ENCODE measurements around the gene GPR137. TPM values are rescaled to one million over a fixed set of nuclear protein-coding genes. Genes with fewer than 3 reads are reported as not detected.
"Not testable (repeated sequence)": the region's sequence is repeated elsewhere in the genome, so short reads cannot be mapped to it uniquely, and the experiment has no call there.

Gene GPR137
- total RNA-seq, 1 experiment from 2014 or later, result 14.9 TPM

DNA sequence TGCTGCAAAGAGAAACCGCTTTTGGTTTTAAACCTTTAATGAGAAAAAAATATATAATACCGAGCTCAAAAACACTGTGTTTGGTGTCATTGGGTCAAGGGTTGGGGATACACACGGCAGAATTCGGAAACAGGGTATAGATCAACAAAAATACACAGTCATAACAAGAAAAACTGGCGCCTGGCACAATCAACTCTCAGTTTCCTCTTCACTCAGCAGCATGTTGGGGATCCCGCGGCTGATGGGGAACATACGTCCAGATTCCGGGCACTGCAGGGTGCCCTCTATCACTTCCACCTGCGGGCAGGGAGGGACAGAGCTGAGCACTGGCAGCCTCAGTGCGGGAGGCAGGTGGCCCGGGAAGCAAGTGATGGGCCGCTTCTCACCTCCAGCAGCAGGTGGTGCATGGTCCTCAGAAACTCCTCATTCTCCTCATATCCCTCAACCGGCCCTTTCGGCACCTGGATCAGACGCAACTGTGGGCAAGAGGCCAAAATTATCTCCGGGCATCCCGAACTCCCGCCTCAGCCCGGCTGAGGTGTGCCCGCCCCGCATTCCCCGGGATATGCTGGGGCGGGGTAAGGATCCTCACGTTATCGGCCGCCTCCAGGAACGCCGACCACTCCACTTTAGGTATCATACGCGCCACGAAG, 31.1 kb downstream of the GPR137 start:
- DNase-seq, result no peak
- H3K27me3 ChIP-seq, result no peaks in the 10 kb centered on the region
- H3K9me3 ChIP-seq, result no peaks in the 10 kb centered on the region
- H3K36me3 ChIP-seq, result peaks cover 37% of the 10 kb centered on the region
- H3K4me3 ChIP-seq, result peak overlapping the region; percentile 93

- H3K9me3 ChIP-seq, result no peaks in the 10 kb centered on the region
- H3K4me3 ChIP-seq, result peak within 1 kb of the TSS; percentile 93
- H3K36me3 ChIP-seq, result peaks cover 37% of the 10 kb centered on the region
Measured at GRCh38 chr11:64317325-64317960, 31.8 kb downstream of the GPR137 start, which contains the start of gene TRMT112. TSS of gene TRMT112 (minus strand) at chr11:64317559. CDS start at chr11:64317526, 33 bp downstream.

GRCh38 chr11:64317961-64318765, 32.5 kb downstream of the GPR137 start, which contains the start of gene PRDX5:
TSS of gene PRDX5 (plus strand) at chr11:64318121. CDS start at chr11:64318216, 95 bp downstream.
- Histone ChIP-seq H3K27me3 (no peaks in the 10 kb centered on the region), H3K36me3 (peaks cover 37% of the 10 kb centered on the region), H3K9me3 (no peaks in the 10 kb centered on the region), H3K4me3 (peak within 1 kb of the TSS; percentile 93)
- DNase-seq, result peak; percentile 96

More at GRCh38 chr11:64317325-64317960, 31.8 kb downstream of the GPR137 start, which contains the start of gene TRMT112:
- peak; percentile 97 for DNase-seq
- no peaks in the 10 kb centered on the region for H3K27me3 ChIP-seq

DNA sequence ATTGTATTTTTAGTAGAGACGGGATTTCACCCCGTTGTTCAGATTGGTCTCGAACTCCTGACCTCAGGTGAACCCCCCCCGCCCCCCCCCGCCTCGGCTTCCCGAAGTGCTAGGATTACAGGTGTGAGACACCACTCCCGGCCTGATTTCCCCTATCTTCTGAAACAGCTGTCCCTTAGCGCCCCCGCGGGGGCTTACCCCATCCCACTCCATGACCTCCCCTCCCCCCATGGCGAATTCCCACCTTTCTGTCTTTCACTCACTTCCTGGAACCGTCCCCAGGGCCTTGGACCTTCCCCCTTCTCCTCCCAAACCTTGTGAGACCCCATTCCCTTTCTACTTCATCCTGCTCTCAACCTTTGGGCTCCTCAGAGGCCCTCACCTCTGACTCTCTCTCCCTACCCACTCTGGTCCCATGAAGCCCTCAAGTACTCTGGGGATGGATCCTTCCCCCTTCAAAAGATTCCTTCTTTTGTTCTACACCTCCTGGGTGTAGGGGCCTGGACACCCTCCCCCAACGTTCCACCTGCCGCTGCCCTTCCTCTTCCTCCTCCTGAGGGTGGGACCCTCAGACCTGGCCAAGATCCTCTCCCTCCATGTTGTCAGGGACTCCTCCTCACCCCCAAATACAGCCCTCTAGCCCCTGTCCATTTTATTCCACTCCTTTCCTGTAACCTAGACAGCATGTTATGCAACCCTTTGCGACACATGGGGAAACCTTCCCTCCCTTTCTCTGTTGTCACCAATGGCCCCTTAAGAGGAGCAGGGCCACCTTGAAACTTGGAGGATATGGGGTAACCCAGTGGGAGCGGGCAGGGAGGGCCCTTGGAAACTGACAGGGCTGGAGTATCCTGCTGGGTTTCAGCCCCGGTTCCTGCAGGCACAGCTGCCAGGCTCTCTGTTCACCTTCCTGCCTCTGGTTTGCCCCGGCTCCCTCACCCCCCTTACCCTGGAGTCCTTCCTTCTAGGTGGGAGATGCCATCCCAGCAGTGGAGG, 33.4 kb downstream of the GPR137 start:
- H3K36me3 ChIP-seq, result peaks cover 36% of the 10 kb centered on the region
- DNase-seq, result no peak
- H3K4me3 ChIP-seq, result peak overlapping the region; percentile 93

GRCh38 chr11:64320556-64320955, 34.9 kb downstream of the GPR137 start:
- H3K9me3 ChIP-seq, result no peaks in the 10 kb centered on the region
- H3K27me3 ChIP-seq, result no peaks in the 10 kb centered on the region
- H3K4me3 ChIP-seq, result no peak overlapping the region
- peaks cover 22% of the 10 kb centered on the region for H3K36me3 ChIP-seq
- DNase-seq, result no peak

More for the DNA sequence above, 33.4 kb downstream of the GPR137 start:
- no peaks in the 10 kb centered on the region for H3K9me3 ChIP-seq
- H3K27me3 ChIP-seq, result no peaks in the 10 kb centered on the region

GRCh38 chr11:64321026-64321425, 35.4 kb downstream of the GPR137 start:
- Histone ChIP-seq H3K36me3 (peaks cover 21% of the 10 kb centered on the region), H3K27me3 (no peaks in the 10 kb centered on the region), H3K4me3 (no peak overlapping the region), H3K9me3 (no peaks in the 10 kb centered on the region)
- DNase-seq, result no peak

DNA sequence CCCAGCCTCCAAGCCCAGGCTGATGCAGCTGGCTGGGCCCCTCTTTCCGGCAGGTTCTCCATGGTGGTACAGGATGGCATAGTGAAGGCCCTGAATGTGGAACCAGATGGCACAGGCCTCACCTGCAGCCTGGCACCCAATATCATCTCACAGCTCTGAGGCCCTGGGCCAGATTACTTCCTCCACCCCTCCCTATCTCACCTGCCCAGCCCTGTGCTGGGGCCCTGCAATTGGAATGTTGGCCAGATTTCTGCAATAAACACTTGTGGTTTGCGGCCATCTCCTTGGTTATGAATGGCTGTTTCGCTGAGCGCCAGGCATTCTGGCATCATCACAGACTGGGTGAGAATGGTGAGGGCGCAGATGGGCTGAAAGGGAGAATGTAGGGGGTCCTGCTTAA, 35.9 kb downstream of the GPR137 start:
- H3K27me3 ChIP-seq, result no peaks in the 10 kb centered on the region
- DNase-seq, result no peak
- no peak overlapping the region for H3K4me3 ChIP-seq
- peaks cover 16% of the 10 kb centered on the region for H3K36me3 ChIP-seq
- H3K9me3 ChIP-seq, result no peaks in the 10 kb centered on the region

GRCh38 chr11:64322925-64323260, 37.2 kb downstream of the GPR137 start:
- no peaks in the 10 kb centered on the region for H3K27me3 ChIP-seq
- DNase-seq, result no peak
- H3K36me3 ChIP-seq, result peaks cover 8% of the 10 kb centered on the region; the same call in 1 of the 2 replicates
- H3K4me3 ChIP-seq, result no peak overlapping the region
- H3K9me3 ChIP-seq, result no peaks in the 10 kb centered on the region

GRCh38 chr11:64323373-64323772, 37.7 kb downstream of the GPR137 start:
- Histone ChIP-seq H3K9me3 (no peaks in the 10 kb centered on the region), H3K36me3 (peaks cover 8% of the 10 kb centered on the region; the same call in 1 of the 2 replicates), H3K27me3 (no peaks in the 10 kb centered on the region), H3K4me3 (no peak overlapping the region)
- DNase-seq, result no peak

GRCh38 chr11:64323984-64324383, 38.3 kb downstream of the GPR137 start:
- not testable (repeated sequence) for DNase-seq, H3K9me3 ChIP-seq, H3K4me3 ChIP-seq, H3K27me3 ChIP-seq, H3K36me3 ChIP-seq

GRCh38 chr11:64324692-64325469, 39.2 kb downstream of the GPR137 start:
- no peaks in the 10 kb centered on the region for H3K9me3 ChIP-seq
- no peaks in the 10 kb centered on the region for H3K27me3 ChIP-seq
- no peak for DNase-seq
- H3K4me3 ChIP-seq, result no peak overlapping the region
- peaks cover 3% of the 10 kb centered on the region; the same call in 1 of the 2 replicates for H3K36me3 ChIP-seq

DNA sequence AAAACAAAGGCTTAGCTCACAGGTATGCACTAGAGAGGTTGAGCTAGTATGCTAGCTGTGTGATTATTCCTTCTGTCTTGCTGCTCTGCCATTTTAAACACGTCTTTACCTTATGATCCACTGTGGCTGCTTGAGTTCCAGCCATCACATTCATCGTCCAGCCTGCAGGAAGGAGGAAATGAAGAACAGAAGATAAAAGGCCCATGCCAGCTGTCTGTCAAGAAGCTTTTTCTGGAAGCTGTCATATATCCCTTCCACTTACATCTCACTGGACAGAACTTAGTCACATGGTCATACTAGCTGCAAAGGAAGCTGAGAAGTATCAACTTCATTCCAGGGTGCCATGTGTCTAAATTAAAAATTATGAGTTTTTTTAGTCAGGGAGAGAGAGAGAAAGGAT, 41.7 kb downstream of the GPR137 start:
- no peaks in the 10 kb centered on the region for H3K9me3 ChIP-seq
- no peak overlapping the region for H3K4me3 ChIP-seq
- H3K36me3 ChIP-seq, result no peaks in the 10 kb centered on the region
- no peak for DNase-seq
- H3K27me3 ChIP-seq, result no peaks in the 10 kb centered on the region

GRCh38 chr11:64327993-64328392, 42.3 kb downstream of the GPR137 start:
- H3K27me3 ChIP-seq, result no peaks in the 10 kb centered on the region
- no peak overlapping the region for H3K4me3 ChIP-seq
- H3K36me3 ChIP-seq, result no peaks in the 10 kb centered on the region
- H3K9me3 ChIP-seq, result no peaks in the 10 kb centered on the region
- DNase-seq, result no peak

DNA sequence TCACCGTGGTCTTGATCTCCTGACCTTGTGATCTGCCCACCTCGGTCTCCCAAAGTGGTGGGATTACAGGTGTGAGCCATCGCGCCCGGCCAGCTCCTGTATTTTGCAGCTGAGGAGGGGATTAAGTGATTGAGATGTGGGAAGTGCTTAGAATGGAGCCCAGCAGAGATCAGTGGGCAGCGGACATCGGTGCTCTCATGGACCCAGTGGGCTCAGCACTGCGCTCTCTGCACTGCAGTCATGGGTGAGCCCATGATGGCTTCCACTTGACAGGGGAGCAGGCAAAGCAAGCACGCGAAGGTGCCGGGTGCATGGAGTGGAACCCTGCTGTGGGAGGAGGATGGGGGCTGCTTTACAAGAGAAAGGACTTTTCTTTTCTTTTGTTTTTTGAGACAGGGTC, 45.2 kb downstream of the GPR137 start:
- no peaks in the 10 kb centered on the region for H3K9me3 ChIP-seq
- no peaks in the 10 kb centered on the region for H3K27me3 ChIP-seq
- no peak for DNase-seq
- H3K36me3 ChIP-seq, result no peaks in the 10 kb centered on the region
- H3K4me3 ChIP-seq, result no peak overlapping the region

DNA sequence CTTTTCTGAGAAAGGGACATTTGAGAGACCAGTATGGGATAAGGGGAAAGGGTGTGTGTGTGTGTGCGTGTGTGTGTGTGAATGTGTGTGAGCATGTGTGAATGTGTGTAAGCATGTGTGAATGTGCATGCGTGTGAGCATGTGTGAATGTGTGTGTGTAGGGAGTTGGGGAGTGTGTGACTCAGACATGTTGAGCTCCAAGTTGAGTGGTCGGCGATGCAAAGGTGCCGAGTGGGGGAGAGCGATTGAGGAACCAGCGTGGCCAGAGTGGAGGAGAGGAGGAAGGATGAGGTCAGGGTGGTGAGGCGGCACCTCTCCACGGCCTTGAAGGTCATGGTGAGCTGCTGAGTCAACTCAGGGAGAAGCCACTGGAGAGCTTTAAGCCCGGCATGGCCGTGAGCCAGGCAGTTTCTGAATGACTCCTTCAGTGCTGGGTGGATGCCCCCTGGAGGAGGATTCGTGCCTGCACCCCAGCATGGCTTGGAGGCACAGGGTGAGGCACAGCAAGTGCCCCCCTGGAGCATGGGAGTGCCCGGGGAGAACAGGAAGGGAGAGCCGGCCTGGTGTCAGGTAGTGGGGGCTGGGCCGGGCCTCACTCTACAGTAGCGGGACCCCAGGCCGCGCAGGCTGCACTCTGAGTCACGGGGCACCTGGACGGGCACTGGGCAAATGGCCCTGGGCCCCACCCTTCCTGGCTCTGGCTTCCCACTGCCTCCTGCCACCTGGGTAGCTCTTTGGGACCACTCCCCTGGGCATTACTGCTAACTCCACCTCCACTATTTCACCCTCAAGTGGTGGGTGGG, 46.1 kb downstream of the GPR137 start:
- no peak overlapping the region for H3K4me3 ChIP-seq
- H3K36me3 ChIP-seq, result no peaks in the 10 kb centered on the region
- DNase-seq, result peak; percentile 97
- H3K27me3 ChIP-seq, result no peaks in the 10 kb centered on the region
- no peaks in the 10 kb centered on the region for H3K9me3 ChIP-seq
